Measurements from ENCODE around the gene HBS1L. TPM values are rescaled to one million over a fixed set of nuclear protein-coding genes. Genes with fewer than 3 reads are reported as not detected.

Gene HBS1L
- total RNA-seq, 1 experiment from 2014 or later: 89.4 TPM

DNA sequence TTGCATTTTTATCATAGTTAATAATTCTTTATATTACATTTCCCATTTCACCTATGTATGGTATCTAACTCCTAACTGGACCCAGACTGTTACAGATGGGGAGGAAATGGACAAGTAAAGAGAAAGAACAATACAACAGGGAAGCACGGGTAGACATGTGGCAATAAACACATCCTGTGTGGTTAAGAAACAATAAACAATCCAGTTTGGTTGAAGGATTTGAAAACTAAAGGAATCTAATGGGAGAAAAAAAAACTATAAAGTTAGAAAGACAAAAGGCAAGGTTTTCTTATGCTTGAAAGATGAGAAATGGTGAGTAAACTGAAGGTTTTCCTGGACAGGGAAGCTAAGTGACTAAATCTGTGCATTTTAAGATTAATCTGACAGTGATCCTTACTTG, 69.8 kb downstream of the HBS1L start:
- DNase-seq (ENCODE audit: low read depth, low spot score): no peak

More for the DNA sequence above, 69.8 kb downstream of the HBS1L start:
- no peak overlapping the region for H3K4me3 ChIP-seq (replicated peaks in 1 of 2; ENCODE audit: low read depth in 1 of 2, low read length in 2 of 2)
- H3K79me2 ChIP-seq (ENCODE audit: insufficient read depth, low read length): no peaks in the 10 kb centered on the region
- no peak overlapping the region for H3K4me2 ChIP-seq (ENCODE audit: low read length)
- H3K9ac ChIP-seq (ENCODE audit: low read length): no peak overlapping the region
- CTCF ChIA-PET: no interaction called here
- no TSS peak for BruUV-seq (replicated peaks)
- no peaks in the 10 kb centered on the region for H3K9me3 ChIP-seq (ENCODE audit: control insufficient read depth in 1 of 2, insufficient read depth in 1 of 2, low read depth in 1 of 2, low read length in 2 of 2)
- no peaks in the 10 kb centered on the region for H3K27me3 ChIP-seq (ENCODE audit: insufficient read depth, low read length)
- no peak for ATAC-seq
- H3K4me1 ChIP-seq (ENCODE audit: control insufficient read depth in 1 of 2, insufficient read depth in 2 of 2, low read length in 2 of 2): no peaks in the 10 kb centered on the region
- POLR2A ChIA-PET: no interaction called here
- RAD21 ChIA-PET (ENCODE audit: low non-redundant PET in 1 of 2, low total read pairs in 2 of 2, uncharacterized antibody in 2 of 2, unreplicated experiment in 2 of 2): no interaction called here
- intact Hi-C loops (cut with micrococcal nuclease): no loop called here
- H2AFZ ChIP-seq (ENCODE audit: low read depth, low read length, poor library complexity, severe bottlenecking): no peak overlapping the region
- no peaks in the 10 kb centered on the region for H3K9me2 ChIP-seq (ENCODE audit: insufficient read depth)
- no peak overlapping the region for H3K27ac ChIP-seq (ENCODE audit: low read depth, low read length)
- H4K20me1 ChIP-seq (ENCODE audit: insufficient read depth): no peaks in the 10 kb centered on the region; the same call in 1 of the 2 replicates
- peaks cover 5 to 7% of the 10 kb centered on the region in 2 experiments; a peak in 3 of 4 replicates for H3K36me3 ChIP-seq (ENCODE audit: control insufficient read depth in 1 of 2, insufficient read depth in 2 of 2, low read length in 2 of 2)
- TF ChIP-seq CEBPB (IDR thresholded peaks at IDR 0.05; ENCODE audit: low read depth) (no peak), SP1 (IDR thresholded peaks at IDR 0.05; ENCODE audit: low read depth) (no peak), TCF7L2 (IDR thresholded peaks at IDR 0.05; ENCODE audit: borderline replicate concordance, extremely low read depth, insufficient read depth, insufficient read length) (no peak), RAD21 (IDR thresholded peaks at IDR 0.05; ENCODE audit: low read depth) (no peak), POLR2AphosphoS5 (IDR thresholded peaks at IDR 0.05; ENCODE audit: low read depth, low read length) (no peak), ZNF274 (IDR thresholded peaks at IDR 0.05; ENCODE audit: low read depth, low read length) (no peak), POLR2A (IDR thresholded peaks at IDR 0.05; ENCODE audit: borderline replicate concordance, extremely low read depth, insufficient read depth, insufficient read length) (no peak), ZBTB33 (IDR thresholded peaks at IDR 0.05; ENCODE audit: extremely low read depth, insufficient replicate concordance, low read length) (no peak), EZH2phosphoT487 (IDR thresholded peaks at IDR 0.05; ENCODE audit: borderline replicate concordance) (no peak), ATF3 (IDR thresholded peaks at IDR 0.05) (no peak), FOSL1 (IDR thresholded peaks at IDR 0.05; ENCODE audit: low read depth) (no peak), SIN3A (IDR thresholded peaks at IDR 0.05; ENCODE audit: low read depth) (no peak), ZFX (IDR thresholded peaks at IDR 0.05) (no peak)
- TF ChIP-seq, protein P1, sequence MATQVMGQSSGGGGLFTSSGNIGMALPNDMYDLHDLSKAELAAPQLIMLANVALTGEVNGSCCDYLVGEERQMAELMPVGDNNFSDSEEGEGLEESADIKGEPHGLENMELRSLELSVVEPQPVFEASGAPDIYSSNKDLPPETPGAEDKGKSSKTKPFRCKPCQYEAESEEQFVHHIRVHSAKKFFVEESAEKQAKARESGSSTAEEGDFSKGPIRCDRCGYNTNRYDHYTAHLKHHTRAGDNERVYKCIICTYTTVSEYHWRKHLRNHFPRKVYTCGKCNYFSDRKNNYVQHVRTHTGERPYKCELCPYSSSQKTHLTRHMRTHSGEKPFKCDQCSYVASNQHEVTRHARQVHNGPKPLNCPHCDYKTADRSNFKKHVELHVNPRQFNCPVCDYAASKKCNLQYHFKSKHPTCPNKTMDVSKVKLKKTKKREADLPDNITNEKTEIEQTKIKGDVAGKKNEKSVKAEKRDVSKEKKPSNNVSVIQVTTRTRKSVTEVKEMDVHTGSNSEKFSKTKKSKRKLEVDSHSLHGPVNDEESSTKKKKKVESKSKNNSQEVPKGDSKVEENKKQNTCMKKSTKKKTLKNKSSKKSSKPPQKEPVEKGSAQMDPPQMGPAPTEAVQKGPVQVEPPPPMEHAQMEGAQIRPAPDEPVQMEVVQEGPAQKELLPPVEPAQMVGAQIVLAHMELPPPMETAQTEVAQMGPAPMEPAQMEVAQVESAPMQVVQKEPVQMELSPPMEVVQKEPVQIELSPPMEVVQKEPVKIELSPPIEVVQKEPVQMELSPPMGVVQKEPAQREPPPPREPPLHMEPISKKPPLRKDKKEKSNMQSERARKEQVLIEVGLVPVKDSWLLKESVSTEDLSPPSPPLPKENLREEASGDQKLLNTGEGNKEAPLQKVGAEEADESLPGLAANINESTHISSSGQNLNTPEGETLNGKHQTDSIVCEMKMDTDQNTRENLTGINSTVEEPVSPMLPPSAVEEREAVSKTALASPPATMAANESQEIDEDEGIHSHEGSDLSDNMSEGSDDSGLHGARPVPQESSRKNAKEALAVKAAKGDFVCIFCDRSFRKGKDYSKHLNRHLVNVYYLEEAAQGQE (IDR thresholded peaks at IDR 0.05; ENCODE audit: low read depth): no peak
